ENCODE data around the gene TXNDC16.

DNA sequence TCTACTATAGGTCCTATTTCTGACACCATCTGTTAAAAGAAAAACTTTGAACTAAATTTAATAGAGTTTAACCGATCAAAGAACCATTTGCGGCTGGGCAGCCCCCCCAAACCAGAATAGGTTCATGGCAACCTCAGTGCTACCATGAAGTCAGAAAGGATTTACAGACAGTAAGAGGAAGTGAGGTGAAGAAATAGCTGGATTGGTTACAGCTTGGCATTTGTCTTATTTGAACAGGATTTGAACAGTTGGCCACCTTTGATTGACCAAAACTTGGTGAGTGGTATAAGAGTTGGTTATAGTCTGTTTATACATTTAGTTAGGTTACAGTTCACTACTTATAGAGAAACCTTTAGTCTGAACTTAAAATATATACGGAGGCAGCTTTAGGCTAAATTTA is 88.9 kb downstream of the TXNDC16 start:
- no peak for TF ChIP-seq EZH2phosphoT487 (conservative IDR thresholded peaks at IDR 0.05; ENCODE audit: low read length)
- TF ChIP-seq, protein P1, sequence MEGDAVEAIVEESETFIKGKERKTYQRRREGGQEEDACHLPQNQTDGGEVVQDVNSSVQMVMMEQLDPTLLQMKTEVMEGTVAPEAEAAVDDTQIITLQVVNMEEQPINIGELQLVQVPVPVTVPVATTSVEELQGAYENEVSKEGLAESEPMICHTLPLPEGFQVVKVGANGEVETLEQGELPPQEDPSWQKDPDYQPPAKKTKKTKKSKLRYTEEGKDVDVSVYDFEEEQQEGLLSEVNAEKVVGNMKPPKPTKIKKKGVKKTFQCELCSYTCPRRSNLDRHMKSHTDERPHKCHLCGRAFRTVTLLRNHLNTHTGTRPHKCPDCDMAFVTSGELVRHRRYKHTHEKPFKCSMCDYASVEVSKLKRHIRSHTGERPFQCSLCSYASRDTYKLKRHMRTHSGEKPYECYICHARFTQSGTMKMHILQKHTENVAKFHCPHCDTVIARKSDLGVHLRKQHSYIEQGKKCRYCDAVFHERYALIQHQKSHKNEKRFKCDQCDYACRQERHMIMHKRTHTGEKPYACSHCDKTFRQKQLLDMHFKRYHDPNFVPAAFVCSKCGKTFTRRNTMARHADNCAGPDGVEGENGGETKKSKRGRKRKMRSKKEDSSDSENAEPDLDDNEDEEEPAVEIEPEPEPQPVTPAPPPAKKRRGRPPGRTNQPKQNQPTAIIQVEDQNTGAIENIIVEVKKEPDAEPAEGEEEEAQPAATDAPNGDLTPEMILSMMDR (IDR thresholded peaks at IDR 0.05; ENCODE audit: insufficient read depth, low read length, poor library complexity, severe bottlenecking), result no peak

All from SU-DHL-6 (cell line).